Coronary artery (tissue), 2 donors: ENCODE data around the gene NOTCH2.

Source experiments
- DNase-seq: peaks from one replicate; pipeline ENCODE4 v3.0.0-alpha.2; 2017; ENCODE audit warnings: low spot score
- H3K27ac ChIP-seq, 2 donors: fragments of 200-600 bp; sonication (generic); one replicate each; pipeline ENCODE4 v1.5.1; 2016 to 2019
- H3K4me3 ChIP-seq: fragments of 200-600 bp; sonication (generic); 2 replicates; pipeline ENCODE4 v1.5.1; 2016; ENCODE audit warnings: mild to moderate bottlenecking, moderate library complexity
- TF ChIP-seq, protein P1 (sequence below): fragments of 200-600 bp; sonication (generic); IDR thresholded peaks from one replicate; pipeline ENCODE4 v1.5.1; 2019; ENCODE audit warnings: antibody characterized with exemption

The NOTCH2 gene

DNA sequence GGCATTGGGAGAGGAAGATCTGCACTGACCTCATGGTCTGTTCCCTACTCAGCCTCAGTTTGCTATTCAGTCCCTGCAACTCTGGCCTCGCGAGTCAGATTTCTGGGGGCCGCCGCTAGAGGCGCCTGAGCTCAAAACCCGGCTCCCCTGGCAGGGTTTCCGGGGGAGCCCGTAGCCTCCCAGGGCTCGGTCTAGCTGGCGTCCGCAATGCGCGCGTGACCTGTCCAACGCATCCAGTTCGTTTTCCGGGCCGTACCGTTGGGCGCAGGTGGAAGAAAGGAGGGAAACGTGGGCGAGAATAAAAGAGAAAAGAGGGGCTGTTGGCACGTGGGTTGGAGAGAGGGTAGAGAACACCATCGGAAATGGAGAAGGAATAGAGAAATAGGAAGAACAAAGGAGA lies 173.2 kb downstream of the NOTCH2 start, which contains the start of gene ADAM30:
ADAM30 (minus strand) TSS at position 213 of the 400 bp plus-strand sequence; CDS start at position 34, 179 bp downstream.
- TF ChIP-seq, protein P1, sequence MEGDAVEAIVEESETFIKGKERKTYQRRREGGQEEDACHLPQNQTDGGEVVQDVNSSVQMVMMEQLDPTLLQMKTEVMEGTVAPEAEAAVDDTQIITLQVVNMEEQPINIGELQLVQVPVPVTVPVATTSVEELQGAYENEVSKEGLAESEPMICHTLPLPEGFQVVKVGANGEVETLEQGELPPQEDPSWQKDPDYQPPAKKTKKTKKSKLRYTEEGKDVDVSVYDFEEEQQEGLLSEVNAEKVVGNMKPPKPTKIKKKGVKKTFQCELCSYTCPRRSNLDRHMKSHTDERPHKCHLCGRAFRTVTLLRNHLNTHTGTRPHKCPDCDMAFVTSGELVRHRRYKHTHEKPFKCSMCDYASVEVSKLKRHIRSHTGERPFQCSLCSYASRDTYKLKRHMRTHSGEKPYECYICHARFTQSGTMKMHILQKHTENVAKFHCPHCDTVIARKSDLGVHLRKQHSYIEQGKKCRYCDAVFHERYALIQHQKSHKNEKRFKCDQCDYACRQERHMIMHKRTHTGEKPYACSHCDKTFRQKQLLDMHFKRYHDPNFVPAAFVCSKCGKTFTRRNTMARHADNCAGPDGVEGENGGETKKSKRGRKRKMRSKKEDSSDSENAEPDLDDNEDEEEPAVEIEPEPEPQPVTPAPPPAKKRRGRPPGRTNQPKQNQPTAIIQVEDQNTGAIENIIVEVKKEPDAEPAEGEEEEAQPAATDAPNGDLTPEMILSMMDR, result no peak
- H3K4me3 ChIP-seq, result no peak within 1 kb of the TSS
- no peak for DNase-seq
- H3K27ac ChIP-seq, result no peak within 1 kb of the TSS

DNA sequence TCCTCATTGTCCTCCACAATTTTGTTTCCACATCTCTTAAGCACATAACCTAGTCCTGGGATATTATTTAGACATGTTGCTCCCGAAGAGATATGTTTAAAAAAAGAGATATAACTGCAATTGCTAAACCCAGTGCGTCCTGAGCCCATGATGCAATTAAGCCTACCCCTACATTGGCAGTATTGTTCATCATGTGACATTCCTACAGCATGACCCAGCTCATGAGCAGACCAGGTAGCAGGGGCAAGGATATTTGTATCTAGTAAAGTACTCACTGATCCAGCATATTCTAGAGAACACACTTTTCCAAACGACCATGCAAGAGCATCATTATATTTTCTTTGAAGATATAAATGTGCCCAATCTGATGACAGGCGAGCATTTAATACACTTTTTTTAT lies 174.4 kb downstream of the NOTCH2 start:
- Histone ChIP-seq H3K4me3 (no peak overlapping the region), H3K27ac (no peak overlapping the region)
- TF ChIP-seq, protein P1, result no peak
- no peak for DNase-seq

DNA sequence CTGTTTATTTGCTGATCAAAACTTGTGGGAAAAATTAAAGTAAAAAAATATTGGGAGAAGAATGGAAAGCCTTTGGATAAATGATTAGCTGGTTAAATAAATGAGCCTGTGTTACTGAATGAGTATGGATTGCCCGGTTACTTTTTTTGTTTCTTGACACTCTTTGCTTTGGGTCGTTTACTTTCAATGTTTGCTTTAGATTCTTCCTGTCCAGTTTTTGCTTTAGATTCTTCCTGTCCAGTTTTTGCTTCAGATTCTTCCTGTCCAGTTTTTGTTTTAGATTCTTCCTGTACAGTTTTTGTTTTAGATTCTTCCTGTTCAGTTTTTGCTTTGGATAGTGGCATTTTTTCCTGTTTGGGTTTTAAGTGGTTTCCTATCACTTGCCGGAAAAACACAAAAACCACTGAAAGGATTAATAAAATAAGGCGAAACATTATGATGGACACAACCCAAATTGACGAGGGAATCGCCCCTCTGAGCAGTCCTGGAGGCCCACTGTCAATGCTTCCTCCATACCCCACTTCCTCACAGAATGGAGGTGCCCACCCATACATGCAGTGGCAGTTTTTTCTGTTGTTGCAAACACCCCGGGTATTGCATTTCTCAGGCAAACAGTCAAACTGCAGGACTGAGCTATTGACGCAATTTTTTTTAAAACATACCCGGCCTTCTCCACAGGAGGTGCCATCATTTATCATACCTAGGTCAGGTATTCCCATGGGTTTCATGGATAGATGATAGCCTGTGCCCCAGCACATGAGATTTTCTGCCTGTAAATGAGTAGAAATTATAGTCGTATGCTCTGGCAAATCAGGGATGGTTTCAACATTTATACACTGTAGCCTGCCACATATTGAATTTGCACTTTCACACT lies 175.4 kb downstream of the NOTCH2 start:
- TF ChIP-seq, protein P1, result no peak
- DNase-seq, result no peak
- no peak overlapping the region for H3K4me3 ChIP-seq
- H3K27ac ChIP-seq, result no peak overlapping the region

DNA sequence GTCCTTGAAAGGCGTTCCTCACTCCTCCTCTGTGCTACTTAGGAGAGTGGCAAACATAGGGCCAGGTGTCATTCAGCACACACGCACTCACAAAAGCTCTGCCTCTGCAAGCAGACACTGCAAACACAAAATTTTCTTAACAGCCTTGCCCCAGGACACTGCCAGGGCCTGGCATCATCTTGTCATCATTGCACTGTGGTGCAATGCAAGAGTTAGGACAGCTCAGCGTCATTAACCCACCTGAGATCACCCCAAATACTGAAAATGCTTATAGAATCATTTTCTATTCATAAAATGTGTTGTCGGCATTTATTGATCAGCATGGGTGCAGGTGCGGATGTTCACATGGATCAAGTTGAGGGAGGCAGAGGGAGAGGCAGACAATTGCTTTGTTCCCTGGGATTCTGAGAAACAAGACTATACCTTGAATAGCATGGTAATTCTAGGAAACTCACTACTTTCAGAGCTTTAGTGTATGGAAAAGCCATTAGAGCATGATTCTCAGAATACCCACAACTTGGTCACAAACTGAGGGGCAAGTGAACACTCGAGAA lies 176.1 kb downstream of the NOTCH2 start:
- no peak overlapping the region for H3K4me3 ChIP-seq
- no peak overlapping the region for H3K27ac ChIP-seq
- TF ChIP-seq, protein P1, result no peak
- no peak for DNase-seq

DNA sequence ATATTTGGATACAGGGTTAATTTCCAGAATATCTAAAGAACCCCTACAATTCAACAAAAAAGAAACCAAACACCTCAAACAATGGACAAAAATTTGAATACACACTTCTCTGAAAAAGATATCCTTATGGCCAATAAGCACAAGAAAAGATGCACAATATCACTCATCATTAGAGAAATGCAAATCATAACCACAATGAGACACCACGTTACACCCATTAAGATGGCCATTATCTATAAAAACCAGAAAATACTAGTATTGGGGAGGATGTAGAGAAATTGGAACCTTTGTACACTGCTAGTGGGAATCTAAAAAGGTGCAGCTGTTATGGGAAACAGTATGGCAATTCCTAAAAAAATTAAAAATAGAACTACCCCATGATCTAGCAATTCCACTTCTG lies 178.1 kb downstream of the NOTCH2 start:
- H3K4me3 ChIP-seq, result no peak overlapping the region
- TF ChIP-seq, protein P1, result no peak
- DNase-seq, result no peak
- no peak overlapping the region for H3K27ac ChIP-seq

DNA sequence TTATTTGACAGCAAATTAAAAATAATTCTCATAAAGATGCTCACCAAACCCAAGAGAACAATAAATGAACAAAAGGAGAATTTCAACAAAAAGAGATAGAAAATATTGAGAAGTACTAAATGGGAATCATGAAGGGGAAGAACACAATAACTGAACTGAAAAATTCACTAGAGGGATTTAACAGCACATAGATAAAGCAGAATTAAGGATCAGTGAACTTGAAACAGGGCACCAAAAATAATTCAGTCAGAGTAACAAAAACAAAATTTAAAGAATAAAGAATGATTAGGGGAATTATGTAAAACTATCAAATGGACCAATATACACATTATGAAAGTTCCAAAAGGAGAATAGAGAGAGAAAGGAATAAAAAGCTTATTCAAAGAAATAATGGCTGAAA lies 181.0 kb downstream of the NOTCH2 start:
- Histone ChIP-seq H3K27ac (no peak overlapping the region), H3K4me3 (no peak overlapping the region)
- no peak for DNase-seq
- TF ChIP-seq, protein P1, result no peak

DNA sequence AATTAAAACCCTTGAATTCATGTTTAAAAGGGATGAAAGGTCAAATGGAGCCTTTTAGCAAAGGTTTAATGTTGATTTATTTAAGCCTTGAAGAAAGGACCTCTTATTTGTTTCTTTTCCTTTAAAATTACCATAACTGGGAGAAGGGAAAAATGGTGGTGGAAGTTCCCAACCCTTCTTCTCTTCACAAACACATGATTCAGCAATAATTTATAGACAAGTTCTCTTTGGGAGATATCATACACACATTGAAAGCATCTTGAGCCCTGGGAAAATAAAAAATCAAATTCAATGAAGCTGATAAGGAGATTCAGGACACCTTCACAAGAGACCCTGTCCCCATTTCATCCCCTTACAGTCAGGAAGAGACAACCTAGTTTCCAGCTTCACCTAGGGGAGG lies 182.0 kb downstream of the NOTCH2 start:
- TF ChIP-seq, protein P1, result no peak

More for the DNA sequence above, 182.0 kb downstream of the NOTCH2 start:
- no peak overlapping the region for H3K27ac ChIP-seq
- H3K4me3 ChIP-seq, result no peak overlapping the region
- no peak for DNase-seq
